ENCODE results near the gene CLN6. TPM values are rescaled to one million over a fixed set of nuclear protein-coding genes. Genes with fewer than 3 reads are reported as not detected.

The CLN6 gene
- total RNA-seq, 1 experiment from 2014 or later: 71.9 TPM

DNA sequence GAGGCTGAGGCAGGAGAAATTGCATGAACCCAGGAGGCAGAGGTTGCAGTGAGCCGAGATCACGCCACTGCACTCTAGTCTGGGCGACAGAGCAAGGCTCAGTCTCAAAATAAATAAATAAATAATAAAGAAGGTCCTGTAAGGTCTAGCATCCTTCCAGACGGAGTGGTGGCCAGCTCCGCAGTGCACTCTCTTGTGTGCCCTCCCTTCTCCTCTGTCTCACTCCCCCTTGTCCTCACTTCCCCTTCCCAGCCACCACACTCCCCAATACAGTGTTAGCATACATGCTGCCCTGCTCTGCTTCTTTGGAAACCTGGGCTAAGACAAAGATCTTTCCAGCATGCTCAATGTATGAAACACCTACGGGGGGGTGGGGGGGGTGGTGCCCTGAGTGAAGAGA, 3.4 kb upstream of the CLN6 start:
- no peak overlapping the region for H2BK5ac ChIP-seq (ENCODE audit: insufficient read length, low read length)
- no peak overlapping the region for H2BK20ac ChIP-seq (ENCODE audit: low read depth, low read length, poor library complexity, severe bottlenecking)
- H3K27me3 Mint-ChIP-seq (ENCODE audit: low read depth): peaks cover 19% of the 10 kb centered on the region
- H3K9me3 ChIP-seq (ENCODE audit: control insufficient read depth, low read depth, low read length): no peaks in the 10 kb centered on the region
- H3T11ph ChIP-seq (ENCODE audit: low read length): no peak overlapping the region
- H3K14ac ChIP-seq (ENCODE audit: insufficient read depth, low read length): no peak overlapping the region
- H2AFZ ChIP-seq (ENCODE audit: low read length): no peak overlapping the region
- H2BK12ac ChIP-seq (ENCODE audit: insufficient read length, low read depth, low read length): no peak overlapping the region
- H3K4ac ChIP-seq (ENCODE audit: low read depth, low read length): no peak overlapping the region
- no peak overlapping the region for H3K9ac ChIP-seq (ENCODE audit: extremely low read depth, insufficient read length, low read length)
- H3K27ac ChIP-seq (ENCODE audit: insufficient read length, low read depth, low read length): no peak overlapping the region
- H3K23me2 ChIP-seq (ENCODE audit: insufficient read length, low read depth, low read length, poor library complexity, severe bottlenecking): peaks cover 16% of the 10 kb centered on the region
- H3K4me3 Mint-ChIP-seq: no peak overlapping the region
- H4K91ac ChIP-seq (ENCODE audit: insufficient read length, low read depth, low read length): no peak overlapping the region
- WGBS (ENCODE audit: extremely low coverage, insufficient read length, low lambda C conversion rate): no CpG with 5 or more reads among the region's 6 CpGs
- H3K27me3 ChIP-seq (ENCODE audit: insufficient read depth, low read length): no peaks in the 10 kb centered on the region
- no peak overlapping the region for H3K4me2 ChIP-seq (ENCODE audit: insufficient read depth, insufficient read length, low read length)
- H3K23ac ChIP-seq (ENCODE audit: insufficient read length, low read depth, low read length): no peak overlapping the region
- DNase-seq: no peak
- H3K36me3 Mint-ChIP-seq (ENCODE audit: insufficient read depth in 1 of 3, low read depth in 3 of 3): peaks cover 0 to 3% (median 0%) of the 10 kb centered on the region in 3 experiments; a peak in 1 of 7 replicates
- no peak overlapping the region for H4K5ac ChIP-seq (ENCODE audit: insufficient read length, low read depth, low read length)
- no peak overlapping the region for H2AK5ac ChIP-seq (ENCODE audit: insufficient read length, low read length)
- no peak overlapping the region for H3K56ac ChIP-seq (ENCODE audit: insufficient read length, low read depth, low read length)
- peaks cover 6% of the 10 kb centered on the region; the same call in 1 of the 2 replicates for H3K4me1 ChIP-seq (ENCODE audit: insufficient read depth, low read length)
- H2BK15ac ChIP-seq (ENCODE audit: low read depth, low read length): no peak overlapping the region
- H3K27ac Mint-ChIP-seq: no peak overlapping the region
- TF ChIP-seq, protein P1, sequence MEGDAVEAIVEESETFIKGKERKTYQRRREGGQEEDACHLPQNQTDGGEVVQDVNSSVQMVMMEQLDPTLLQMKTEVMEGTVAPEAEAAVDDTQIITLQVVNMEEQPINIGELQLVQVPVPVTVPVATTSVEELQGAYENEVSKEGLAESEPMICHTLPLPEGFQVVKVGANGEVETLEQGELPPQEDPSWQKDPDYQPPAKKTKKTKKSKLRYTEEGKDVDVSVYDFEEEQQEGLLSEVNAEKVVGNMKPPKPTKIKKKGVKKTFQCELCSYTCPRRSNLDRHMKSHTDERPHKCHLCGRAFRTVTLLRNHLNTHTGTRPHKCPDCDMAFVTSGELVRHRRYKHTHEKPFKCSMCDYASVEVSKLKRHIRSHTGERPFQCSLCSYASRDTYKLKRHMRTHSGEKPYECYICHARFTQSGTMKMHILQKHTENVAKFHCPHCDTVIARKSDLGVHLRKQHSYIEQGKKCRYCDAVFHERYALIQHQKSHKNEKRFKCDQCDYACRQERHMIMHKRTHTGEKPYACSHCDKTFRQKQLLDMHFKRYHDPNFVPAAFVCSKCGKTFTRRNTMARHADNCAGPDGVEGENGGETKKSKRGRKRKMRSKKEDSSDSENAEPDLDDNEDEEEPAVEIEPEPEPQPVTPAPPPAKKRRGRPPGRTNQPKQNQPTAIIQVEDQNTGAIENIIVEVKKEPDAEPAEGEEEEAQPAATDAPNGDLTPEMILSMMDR (conservative IDR thresholded peaks at IDR 0.05): no peak
- H3K79me1 ChIP-seq (ENCODE audit: insufficient read depth, low read depth, low read length, poor library complexity, severe bottlenecking): no peaks in the 10 kb centered on the region
- peaks cover 8% of the 10 kb centered on the region; the same call in 1 of the 2 replicates for H3K79me2 ChIP-seq (ENCODE audit: insufficient read depth, low read length)
- no peaks in the 10 kb centered on the region for H3K9me3 Mint-ChIP-seq
- H3K18ac ChIP-seq (ENCODE audit: insufficient read length, low read depth, low read length): no peak overlapping the region
- no peak overlapping the region for H4K8ac ChIP-seq (replicated peaks; ENCODE audit: insufficient read length, low read depth, low read length)
- peaks cover 27 to 38% of the 10 kb centered on the region in 2 experiments for H3K4me1 Mint-ChIP-seq
- no peak overlapping the region for H2BK120ac ChIP-seq (ENCODE audit: low read depth, low read length, poor library complexity, severe bottlenecking)
- no peaks in the 10 kb centered on the region for H4K20me1 ChIP-seq (ENCODE audit: control insufficient read depth, insufficient read depth, insufficient read length)

Measured in H9 (cell line).